HS-5 (cell line): ENCODE measurements around the gene ZW10.
"Not testable (repeated sequence)": the region's sequence is repeated elsewhere in the genome, so short reads cannot be mapped to it uniquely, and the experiment has no call there.

Experiments
- DNase-seq: peaks from one replicate; pipeline ENCODE4 v3.0.0-alpha.2; 2012; ENCODE audit warnings: low read depth

ZW10 gene

GRCh38 chr11:113752932-113753331 lies 20.6 kb downstream of the ZW10 start:
- no peak for DNase-seq

DNA sequence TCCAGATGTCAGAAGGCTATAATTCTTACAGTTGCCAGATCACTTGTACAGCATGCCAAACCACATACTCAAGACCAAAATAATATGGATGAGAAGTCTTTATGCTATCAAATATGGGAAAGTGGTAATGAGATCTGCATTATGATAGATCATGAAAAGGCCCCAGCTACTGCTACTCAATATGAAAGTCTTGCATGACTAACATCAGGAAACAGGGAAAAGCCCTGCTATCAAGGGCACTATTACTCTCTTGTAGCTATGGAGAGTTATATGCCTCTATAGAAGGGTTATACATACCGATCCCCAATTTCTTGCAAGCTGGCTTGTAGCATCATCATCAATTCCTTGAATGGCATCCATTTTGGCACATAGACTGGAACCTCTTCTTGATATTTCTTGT lies 37.2 kb downstream of the ZW10 start:
- no peak for DNase-seq

- DNase-seq: no peak
Measured at GRCh38 chr11:113732092-113732491, 41.4 kb downstream of the ZW10 start.

DNA sequence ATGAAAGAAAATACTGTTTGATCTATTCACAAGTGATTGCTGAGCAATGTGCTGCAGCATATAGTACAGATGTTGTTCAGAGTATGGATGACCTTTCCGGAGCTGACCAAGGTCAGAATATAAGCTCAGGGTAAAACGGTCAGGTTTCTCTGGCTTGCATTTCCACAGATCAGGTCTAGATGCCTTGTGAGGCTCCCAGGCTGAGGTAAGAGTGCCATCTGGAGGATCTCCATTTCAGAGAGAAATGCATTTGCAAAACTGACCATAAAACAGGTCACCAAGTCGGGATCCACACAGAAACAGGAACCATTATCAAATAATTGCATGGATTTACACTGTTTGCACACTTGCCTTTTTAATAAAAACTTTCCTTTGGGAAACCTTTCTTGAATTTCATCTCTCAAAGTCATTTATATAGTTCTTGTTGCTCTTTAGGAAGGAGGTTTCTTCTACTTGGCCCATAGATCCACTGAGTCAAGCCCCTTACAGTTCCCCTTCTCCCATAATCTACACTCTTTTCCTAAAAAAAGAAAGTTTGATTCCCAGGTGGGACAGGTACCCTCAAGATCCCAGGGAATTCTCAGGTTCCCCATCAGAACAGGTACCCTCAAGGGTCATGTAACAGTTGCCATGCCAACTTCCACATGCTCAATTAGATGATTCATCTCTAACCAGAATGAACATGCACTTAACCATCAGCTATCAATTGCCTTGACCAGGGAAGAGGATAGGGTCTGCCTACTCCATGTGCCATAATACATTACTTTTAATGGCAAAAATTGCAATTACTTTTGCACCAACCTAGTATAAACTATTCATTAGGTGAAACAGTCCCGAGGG lies 42.4 kb downstream of the ZW10 start:
- DNase-seq: peak; percentile 13

GRCh38 chr11:113729456-113729855 lies 44.0 kb downstream of the ZW10 start:
- no peak for DNase-seq

DNA sequence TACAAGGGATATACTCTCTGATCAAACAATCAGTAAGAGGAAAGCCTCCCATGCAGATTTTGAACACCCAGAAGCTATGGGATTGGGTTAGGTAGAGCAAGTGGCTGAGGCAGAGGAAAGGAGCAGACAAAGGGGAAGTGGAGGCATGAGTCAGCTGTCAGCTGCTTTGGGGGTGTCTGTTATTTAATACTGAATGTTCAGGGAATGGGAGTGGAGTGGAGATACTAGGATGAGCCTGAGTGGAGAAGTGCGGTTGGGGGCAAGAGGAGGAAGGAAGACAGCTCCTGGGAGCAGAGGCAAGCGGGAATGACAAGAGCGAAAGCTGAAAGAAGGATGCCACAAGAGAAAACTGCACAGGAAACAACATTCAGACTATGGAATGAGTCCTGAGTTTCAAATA lies 44.7 kb downstream of the ZW10 start:
- no peak for DNase-seq

- no peak for DNase-seq
Measured at GRCh38 chr11:113725913-113726312, 47.6 kb downstream of the ZW10 start.

GRCh38 chr11:113725407-113725806 lies 48.1 kb downstream of the ZW10 start:
- DNase-seq: no peak

DNA sequence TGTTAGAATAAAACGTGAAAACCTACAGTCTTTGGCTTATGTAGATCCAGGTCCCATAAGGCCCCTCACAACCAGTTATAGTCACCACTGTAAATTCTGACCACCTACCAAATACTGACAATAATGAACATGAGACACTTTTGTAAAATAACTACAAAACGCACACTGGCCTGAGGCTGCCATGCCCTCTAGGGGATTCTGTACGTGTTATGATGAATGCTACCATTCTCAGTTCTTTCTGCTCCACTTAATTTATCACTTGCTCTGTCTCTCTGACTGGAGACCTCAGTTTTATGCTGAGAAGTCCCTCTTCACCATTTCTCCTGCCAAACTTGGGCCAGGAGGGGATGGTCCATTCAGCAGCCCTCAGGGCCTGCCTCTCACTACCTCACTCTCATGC lies 48.7 kb downstream of the ZW10 start:
- DNase-seq: no peak

DNA sequence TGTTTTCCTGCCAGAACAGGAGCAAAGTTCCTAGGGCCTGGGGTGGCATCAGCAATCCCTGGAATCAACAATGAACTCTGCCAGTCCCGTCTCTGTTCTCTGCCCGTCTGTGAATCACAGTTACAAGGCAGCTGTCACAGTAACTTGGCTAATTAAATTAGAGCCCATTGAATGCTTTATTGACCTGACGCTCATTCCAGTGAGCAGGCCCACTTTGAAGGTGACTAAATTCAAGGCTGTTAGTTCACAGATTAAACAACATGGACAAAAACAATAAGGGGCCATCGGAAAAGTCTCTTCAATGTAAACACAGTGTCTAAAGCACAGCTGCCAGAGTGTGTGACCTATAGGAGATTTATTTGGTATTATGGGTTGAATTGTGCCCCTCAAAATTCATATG lies 49.7 kb downstream of the ZW10 start:
- DNase-seq: no peak

- no peak for DNase-seq
Measured at GRCh38 chr11:113722934-113723333, 50.6 kb downstream of the ZW10 start.

- no peak for DNase-seq
Measured at GRCh38 chr11:113722221-113722620, 51.3 kb downstream of the ZW10 start.

DNA sequence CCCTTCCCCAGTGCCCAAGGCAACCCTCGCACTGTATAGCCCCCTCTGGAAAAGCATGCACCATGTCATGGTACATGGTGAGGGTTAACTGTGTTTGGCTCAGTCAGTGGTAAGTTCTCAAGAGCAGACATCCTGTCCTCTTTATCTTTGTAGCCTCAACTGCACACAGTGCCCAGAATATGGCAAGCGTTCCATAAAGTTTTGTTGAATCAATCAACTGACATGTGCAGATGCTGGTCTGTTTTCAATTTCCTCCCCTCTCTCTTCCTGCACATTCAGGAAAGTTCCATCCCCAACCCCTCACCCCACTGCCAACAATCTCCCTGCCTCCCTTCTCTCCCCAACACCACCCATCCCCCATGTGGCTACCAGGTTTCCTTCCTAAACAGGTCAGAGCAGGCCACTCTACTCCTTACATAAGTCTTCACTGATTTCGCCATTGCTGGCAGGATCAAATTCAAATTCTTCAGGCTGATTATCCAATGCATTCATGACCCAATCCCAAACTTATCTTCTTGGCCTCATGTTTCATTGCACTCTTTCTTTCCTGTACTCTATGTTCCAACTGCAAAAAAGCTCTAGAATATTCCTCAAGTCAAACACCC lies 51.9 kb downstream of the ZW10 start:
- no peak for DNase-seq

GRCh38 chr11:113720478-113720877 lies 53.0 kb downstream of the ZW10 start:
- not testable (repeated sequence) for DNase-seq

GRCh38 chr11:113715882-113716625 lies 57.4 kb downstream of the ZW10 start:
- DNase-seq: no peak

DNA sequence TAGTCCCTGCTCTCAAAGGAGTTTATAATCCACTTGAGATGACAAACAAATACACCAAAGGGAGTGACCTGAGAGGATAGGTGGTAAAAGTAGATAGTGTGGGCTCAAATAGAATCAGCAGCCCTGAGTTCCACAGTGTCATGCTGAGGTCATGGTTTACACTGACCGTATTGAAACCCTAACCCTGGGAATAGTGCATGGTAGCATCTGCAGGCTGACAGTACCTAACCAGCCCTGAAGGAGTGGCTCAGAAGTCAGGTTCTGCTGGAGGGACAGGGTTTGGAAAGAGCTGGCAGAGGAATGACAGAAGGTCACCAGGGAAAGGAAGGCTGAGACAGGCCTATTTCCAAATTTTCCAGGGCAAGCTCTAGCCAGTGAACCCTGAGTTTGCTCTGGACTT lies 58.2 kb downstream of the ZW10 start:
- no peak for DNase-seq

DNA sequence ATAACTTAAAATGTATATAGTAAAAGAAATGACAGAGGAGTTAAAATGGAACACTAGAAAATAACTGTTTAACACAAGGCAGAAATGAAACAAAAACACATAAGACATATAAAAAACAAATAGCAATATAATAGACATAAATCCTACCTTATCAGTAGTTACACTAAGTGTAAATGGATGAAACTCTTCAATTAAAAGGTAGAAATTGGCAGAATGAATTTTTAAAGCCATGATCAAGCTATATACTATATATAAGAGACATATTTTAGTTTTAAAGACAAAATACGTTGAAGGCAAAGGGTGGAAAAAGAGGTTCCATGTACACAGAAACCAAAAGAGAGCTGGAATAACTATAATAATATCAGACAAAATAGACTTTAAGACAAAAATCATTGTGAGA lies 62.5 kb downstream of the ZW10 start:
- no peak for DNase-seq

- DNase-seq: no peak
Measured at GRCh38 chr11:113705871-113706655, 67.4 kb downstream of the ZW10 start, which contains the start of gene TMPRSS5. Gene TMPRSS5, minus strand, starts transcription at chr11:113706308. Its CDS starts 84 bp downstream, at chr11:113706224.

DNA sequence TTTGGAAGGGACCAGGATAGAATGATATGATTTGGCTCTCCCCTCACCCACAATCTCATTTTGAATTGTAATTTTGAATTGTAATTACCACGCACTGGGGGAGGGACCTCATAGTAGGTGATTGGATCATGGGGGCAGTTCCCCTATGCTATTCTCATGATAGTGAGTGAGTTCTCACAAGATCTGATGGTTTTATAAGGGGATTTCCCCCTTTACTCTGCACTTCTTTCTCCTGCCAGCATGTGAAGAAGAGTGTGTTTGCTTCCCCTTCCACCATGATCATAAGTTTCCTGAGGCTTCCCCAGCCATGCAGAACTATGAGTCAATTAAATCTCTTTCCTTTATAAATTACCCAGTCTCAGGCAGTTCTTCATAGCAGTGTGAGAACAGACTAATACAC lies 69.9 kb downstream of the ZW10 start:
- not testable (repeated sequence) for DNase-seq

DNA sequence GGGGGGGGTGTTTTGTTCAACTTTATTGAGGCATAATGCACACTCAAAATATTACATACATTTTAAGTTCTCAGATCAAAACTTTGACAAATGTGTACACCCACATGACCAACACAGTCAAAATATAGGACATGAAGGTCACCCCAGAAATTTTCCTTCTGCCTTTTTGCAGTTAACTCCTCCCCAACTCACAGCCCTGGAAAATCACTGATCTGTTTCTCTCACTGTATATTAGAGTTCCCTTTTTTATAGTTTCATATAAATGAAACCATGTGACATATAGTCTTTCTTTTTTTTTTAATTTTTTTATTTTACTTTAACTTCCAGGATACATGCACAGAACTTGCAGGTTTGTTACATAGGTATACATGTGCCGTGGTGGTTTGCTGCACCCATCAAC lies 72.0 kb downstream of the ZW10 start:
- DNase-seq: no peak

DNA sequence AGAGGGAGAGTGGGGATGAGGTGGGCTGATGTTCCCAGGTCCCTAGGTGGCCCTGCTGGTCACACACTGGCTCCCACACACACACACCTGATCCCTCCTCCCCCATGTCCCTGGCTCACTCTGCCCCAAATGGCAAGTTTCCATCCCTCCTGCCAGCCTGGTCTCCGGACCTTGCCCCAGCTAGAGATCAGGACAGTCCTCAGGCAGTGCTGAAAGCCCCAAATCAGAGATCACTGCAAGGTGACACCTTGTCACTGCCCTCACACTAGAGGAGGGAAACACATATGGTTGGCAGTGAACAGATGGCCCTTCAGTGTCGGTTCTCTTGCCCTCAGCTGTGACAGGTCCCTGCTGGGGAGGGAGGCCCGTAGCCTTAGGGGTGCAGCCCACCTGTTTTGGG lies 75.0 kb downstream of the ZW10 start:
- no peak for DNase-seq

- DNase-seq: no peak
Measured at GRCh38 chr11:113697756-113698407, 75.6 kb downstream of the ZW10 start.
